GM18873 (cell line): ENCODE measurements around the gene NOSTRIN.
"Not testable (repeated sequence)": the region's sequence is repeated elsewhere in the genome, so short reads cannot be mapped to it uniquely, and the experiment has no call there.

ENCODE experiments used
- ATAC-seq: cut with Tn5 transposase; IDR thresholded peaks from one replicate; pipeline ENCODE4 v1.9.1; 2021; ENCODE audit warnings: mild to moderate bottlenecking, moderate library complexity, moderate number of reproducible peaks; ENCODE audit not compliant: unreplicated experiment, low FRiP score

NOSTRIN gene, protein sequence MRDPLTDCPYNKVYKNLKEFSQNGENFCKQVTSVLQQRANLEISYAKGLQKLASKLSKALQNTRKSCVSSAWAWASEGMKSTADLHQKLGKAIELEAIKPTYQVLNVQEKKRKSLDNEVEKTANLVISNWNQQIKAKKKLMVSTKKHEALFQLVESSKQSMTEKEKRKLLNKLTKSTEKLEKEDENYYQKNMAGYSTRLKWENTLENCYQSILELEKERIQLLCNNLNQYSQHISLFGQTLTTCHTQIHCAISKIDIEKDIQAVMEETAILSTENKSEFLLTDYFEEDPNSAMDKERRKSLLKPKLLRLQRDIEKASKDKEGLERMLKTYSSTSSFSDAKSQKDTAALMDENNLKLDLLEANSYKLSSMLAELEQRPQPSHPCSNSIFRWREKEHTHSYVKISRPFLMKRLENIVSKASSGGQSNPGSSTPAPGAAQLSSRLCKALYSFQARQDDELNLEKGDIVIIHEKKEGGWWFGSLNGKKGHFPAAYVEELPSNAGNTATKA

GRCh38 chr2:168801961-168802858, at the start of gene NOSTRIN:
Gene NOSTRIN, plus strand, starts transcription at chr2:168802637. Its CDS starts 10 bp downstream, at chr2:168802647.
- ATAC-seq: no peak

GRCh38 chr2:168753765-168754329, 48.6 kb upstream of the NOSTRIN start:
- ATAC-seq: no peak

- no peak for ATAC-seq
These were observed 45.2 kb upstream of the NOSTRIN start for GRCh38 chr2:168757223-168757622.

- ATAC-seq: peak; percentile 61
These were observed 43.2 kb upstream of the NOSTRIN start for GRCh38 chr2:168758970-168759820.

DNA sequence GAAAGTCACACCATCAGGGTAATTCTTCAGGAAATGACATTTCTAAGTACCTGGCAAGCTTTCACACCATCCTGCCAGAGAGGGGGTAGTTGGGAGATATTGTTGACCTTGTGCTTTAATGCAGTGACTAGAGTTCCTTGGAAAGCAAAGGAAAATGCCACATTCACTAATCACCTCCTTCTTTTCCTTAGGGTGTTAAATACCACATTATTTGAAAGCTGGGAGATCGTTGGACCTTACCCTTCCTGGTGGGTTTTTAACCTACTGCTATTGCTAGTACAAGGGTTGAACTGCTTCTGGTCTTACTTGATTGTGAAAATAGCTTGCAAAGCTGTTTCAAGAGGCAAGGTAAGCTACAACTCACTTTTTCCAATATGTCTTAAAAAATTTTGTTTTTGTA, 37.0 kb upstream of the NOSTRIN start:
- ATAC-seq: no peak

DNA sequence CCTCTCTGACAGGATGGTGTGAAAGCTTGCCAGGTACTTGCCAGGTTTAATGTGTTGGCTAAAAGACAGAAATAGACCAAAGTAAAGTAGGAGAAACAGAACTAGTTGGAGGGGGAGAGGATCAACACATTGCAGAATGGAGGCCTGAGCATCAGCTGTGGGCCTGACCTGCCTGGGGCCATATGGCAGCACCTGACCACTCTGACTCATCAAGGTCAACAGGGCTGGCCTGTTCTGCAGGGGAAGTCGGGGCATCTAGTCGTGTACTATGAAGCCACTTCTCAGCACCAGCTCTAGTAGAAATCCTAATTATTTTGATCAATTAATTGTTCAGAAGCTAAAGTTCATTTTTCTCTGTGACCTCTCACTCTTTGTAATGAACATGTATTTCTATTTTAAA, 35.8 kb upstream of the NOSTRIN start:
- no peak for ATAC-seq

GRCh38 chr2:168767258-168767657, 35.2 kb upstream of the NOSTRIN start:
- ATAC-seq: no peak

GRCh38 chr2:168768357-168768756, 34.1 kb upstream of the NOSTRIN start:
- ATAC-seq: not testable (repeated sequence)

GRCh38 chr2:168770796-168771195, 31.6 kb upstream of the NOSTRIN start:
- ATAC-seq: no peak

GRCh38 chr2:168772704-168773103, 29.7 kb upstream of the NOSTRIN start:
- no peak for ATAC-seq

DNA sequence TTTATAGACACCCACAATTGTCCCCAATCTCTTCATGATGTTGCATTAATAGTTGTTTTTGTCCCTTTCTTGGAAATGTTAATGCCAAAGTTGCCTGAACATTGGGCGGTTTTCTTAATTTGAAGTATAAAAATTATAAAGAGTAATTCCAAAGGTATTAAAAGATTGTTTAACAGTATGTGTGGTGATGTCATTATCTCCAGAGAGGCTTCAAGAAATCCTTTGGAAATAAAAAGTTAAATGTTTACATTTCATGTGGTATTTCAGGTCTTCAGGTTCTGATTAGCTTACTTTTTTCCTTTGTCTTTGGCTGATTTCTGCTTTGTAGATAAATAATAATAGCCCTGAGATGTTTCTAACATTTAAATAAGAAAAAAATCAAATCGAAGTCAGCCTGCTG, 29.3 kb upstream of the NOSTRIN start:
- ATAC-seq: no peak

DNA sequence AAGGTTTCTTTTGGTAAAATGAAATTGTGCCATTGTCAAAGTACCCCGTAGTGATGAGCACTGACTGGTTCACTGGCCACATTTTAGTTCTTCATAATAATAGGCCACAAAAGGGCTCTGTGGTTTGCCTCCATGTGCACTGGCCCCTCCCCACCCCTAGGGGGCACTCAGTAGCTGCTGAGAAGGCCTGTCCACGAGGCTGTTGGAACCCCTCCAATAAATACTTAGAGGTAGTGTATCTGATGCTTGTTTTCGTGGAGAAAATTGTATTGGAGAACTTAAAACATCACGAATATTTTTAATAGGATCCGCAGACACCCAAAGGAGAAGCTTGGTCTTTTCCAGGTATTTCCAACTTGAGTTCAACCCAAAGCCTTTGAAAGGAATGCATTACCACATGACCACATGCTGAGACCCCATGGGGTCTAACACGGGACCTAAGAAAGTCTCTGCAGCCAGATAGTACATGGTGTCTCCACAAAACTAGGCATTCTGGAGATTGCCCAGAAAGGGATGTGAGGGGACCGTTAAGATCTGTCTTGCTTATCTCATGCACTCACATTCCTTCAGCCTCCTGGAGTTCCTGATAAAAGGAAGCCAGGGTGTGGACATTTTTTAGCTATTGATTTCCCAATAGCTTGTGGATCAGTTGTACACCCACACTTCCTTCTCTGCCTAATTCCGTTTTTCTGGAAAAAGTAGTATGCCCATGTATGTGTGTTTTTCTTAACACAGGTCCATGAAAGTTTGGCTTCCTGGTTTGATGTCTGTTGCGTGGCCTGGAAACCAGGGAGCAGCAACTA, 28.5 kb upstream of the NOSTRIN start:
- ATAC-seq: no peak

DNA sequence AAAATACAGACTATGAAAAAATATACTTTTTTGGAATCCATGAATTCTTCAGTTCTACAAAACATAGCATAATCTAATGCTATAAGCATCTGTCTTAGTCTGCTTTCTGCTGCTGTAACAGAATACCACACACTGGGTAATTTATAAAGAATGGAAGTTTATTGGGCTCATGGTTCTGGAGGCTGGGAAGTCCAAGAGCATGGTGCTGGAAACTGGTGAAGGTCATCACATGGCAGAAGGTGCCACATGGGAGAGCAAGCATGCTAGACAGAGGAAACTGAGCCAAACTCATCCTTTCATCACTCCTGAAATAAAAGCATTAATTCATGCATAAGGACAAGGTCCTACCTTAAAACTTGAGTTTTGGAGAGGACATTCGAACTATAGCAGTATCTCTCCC, 26.6 kb upstream of the NOSTRIN start:
- ATAC-seq: no peak

- ATAC-seq: no peak
These were observed 21.8 kb upstream of the NOSTRIN start for GRCh38 chr2:168780669-168781071.

- ATAC-seq: no peak
These were observed 21.1 kb upstream of the NOSTRIN start for GRCh38 chr2:168781191-168781817.

DNA sequence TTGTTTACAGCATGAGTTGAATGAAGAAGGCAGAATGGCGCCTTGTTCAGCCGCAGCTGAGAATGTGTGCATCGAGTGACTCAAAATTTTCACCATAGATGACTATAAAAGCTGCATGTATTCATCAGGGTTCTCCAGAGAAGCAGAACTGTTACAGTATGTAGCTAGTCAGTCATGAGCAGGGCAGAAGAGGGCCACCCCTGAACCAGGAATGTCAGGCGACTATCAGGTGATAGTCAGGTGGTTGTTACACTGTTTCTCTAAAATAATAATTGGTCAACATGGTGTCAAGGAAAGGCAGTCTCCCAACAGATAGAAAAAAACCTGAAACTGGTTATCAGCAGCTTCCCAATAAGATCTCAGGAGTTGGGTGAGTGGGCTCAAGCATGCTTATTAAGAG, 20.2 kb upstream of the NOSTRIN start:
- no peak for ATAC-seq

- no peak for ATAC-seq
These were observed 17.4 kb upstream of the NOSTRIN start for GRCh38 chr2:168784993-168785392.

GRCh38 chr2:168787098-168787781, 15.2 kb upstream of the NOSTRIN start:
- no peak for ATAC-seq
